BJ (cell line): ENCODE measurements around the gene BCL2L1. TPM values are rescaled to one million over a fixed set of nuclear protein-coding genes. Genes with fewer than 3 reads are reported as not detected.

Experiments used
- CTCF ChIA-PET: fragments of 350-600 bp; formaldehyde crosslinking; extraction: SDS; loops from one replicate; lab custom pipeline; 2021; ENCODE audit warnings: antibody characterized with exemption, inconsistent platforms; lab: Yijun Ruan, JAX
- POLR2A ChIA-PET: fragments of 300-600 bp; sonication (Branson Sonifier 250); formaldehyde crosslinking; extraction: SDS; loops from one replicate; lab custom pipeline; 2021; ENCODE audit warnings: antibody characterized with exemption; lab: Charles Lee
- DNase-seq: peaks from one replicate; pipeline ENCODE4 v3.0.0-alpha.2; 2011; ENCODE audit warnings: low read depth
- H3K27me3 ChIP-seq: 2 replicates; pipeline ENCODE4 v1.6.0; 2011; ENCODE audit warnings: low read length; ENCODE audit not compliant: control insufficient read depth, insufficient read depth
- H3K36me3 ChIP-seq: 2 replicates; pipeline ENCODE4 v1.5.1; 2011; ENCODE audit warnings: low read length; ENCODE audit not compliant: control insufficient read depth, insufficient read depth
- H3K4me3 ChIP-seq: 2 replicates; pipeline ENCODE4 v1.5.1; 2011; ENCODE audit warnings: low read depth, mild to moderate bottlenecking, control low read depth, low read length
- CTCF ChIP-seq: IDR thresholded peaks from 2 replicates; pipeline ENCODE4 v1.5.1; 2011; ENCODE audit warnings: low read depth, mild to moderate bottlenecking, control low read depth, inconsistent platforms, low read length, moderate library complexity; ENCODE audit not compliant: insufficient read depth
- polyA plus RNA-seq: library from polyadenylated mRNA; depleted of rRNA; stranded (reverse); fragments of >200 nt; gene quantifications from 2 replicates; pipeline ENCODE4 v1.2.3, GENCODE V29; 2011; rRNA removed

BCL2L1 gene
- polyA plus RNA-seq, 1 experiment = 90.7 TPM

- POLR2A ChIA-PET = no interaction called here
- DNase-seq = no peak
- H3K36me3 ChIP-seq = no peaks in the 10 kb centered on the region
- no peak for TF ChIP-seq CTCF
- no peaks in the 10 kb centered on the region for H3K27me3 ChIP-seq
- CTCF ChIA-PET = interaction anchor here (1.6 to 20.1 kb wide), 2 partner anchors 48 to 60 kb away, joined by 6 to 667 read pairs; no protein-coding TSS in a partner anchor
- H3K4me3 ChIP-seq = no peak overlapping the region
Observed at GRCh38 chr20:31617432-31618104, 105.1 kb downstream of the BCL2L1 start.

DNA sequence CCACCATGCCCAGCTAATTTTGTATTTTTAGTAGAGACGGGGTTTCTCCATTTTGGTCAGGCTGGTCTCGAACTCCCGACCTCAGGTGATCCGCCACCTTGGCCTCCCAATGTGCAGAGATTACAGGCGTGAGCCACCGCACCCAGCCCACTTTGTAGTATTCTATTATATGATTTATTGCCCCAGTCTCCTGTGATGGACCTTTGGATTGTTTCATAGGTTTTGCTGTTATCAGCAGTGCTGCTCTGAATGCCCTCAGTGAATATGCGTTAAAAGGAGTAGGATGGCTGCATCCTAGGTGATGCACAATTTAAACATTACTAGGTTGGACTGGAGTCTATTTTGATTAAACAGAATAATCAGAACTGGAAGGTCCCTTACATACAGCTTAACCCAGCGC is 107.3 kb downstream of the BCL2L1 start:
- no peak for TF ChIP-seq CTCF
- no peak for DNase-seq
- CTCF ChIA-PET = interaction anchor here (16.1 to 20.1 kb wide), 2 partner anchors 45 to 58 kb away, joined by 454 to 667 read pairs; no protein-coding TSS in a partner anchor
- POLR2A ChIA-PET = no interaction called here
- H3K27me3 ChIP-seq = no peaks in the 10 kb centered on the region
- no peaks in the 10 kb centered on the region for H3K36me3 ChIP-seq
- no peak overlapping the region for H3K4me3 ChIP-seq

Other genes with a start within 250 kb of the BCL2L1 start
- gene DEFB124, start 247.7 kb downstream of the BCL2L1 start, polyA plus RNA-seq = not detected in 2 replicates
- not detected in 2 replicates for gene REM1, start 247.6 kb downstream of the BCL2L1 start, polyA plus RNA-seq
- 236 and 324 TPM in 2 replicates for gene HM13, start 208.4 kb downstream of the BCL2L1 start, polyA plus RNA-seq
- 126 and 135 TPM in 2 replicates for gene ID1, start 117.6 kb downstream of the BCL2L1 start, polyA plus RNA-seq
- gene COX4I2, start 85.0 kb downstream of the BCL2L1 start, polyA plus RNA-seq = not detected in 2 replicates
- gene TPX2, start 16.4 kb upstream of the BCL2L1 start, polyA plus RNA-seq = 29.9 and 39.2 TPM in 2 replicates
- 0.05 and 0.10 TPM in 2 replicates for gene MYLK2, start 96.5 kb upstream of the BCL2L1 start, polyA plus RNA-seq
- 0.05 TPM in 1 of 2 replicates, not detected in the other for gene FOXS1, start 122.7 kb upstream of the BCL2L1 start, polyA plus RNA-seq
- 0.09 TPM in 1 of 2 replicates, not detected in the other for gene DUSP15, start 147.7 kb upstream of the BCL2L1 start, polyA plus RNA-seq
- gene TTLL9, start 147.8 kb upstream of the BCL2L1 start, polyA plus RNA-seq = 0.11 and 0.18 TPM in 2 replicates
- 13.9 and 16.5 TPM in 2 replicates for gene PDRG1, start 229.2 kb upstream of the BCL2L1 start, polyA plus RNA-seq
- gene XKR7, start 245.3 kb upstream of the BCL2L1 start, polyA plus RNA-seq = 0.01 TPM in 1 of 2 replicates, not detected in the other